K562 (cell line): ENCODE measurements around the gene SATB1. TPM values are rescaled to one million over a fixed set of nuclear protein-coding genes. Genes with fewer than 3 reads are reported as not detected.

Source experiments
- GATAD2A ChIP-seq: fragments of 450-650 bp; IDR thresholded peaks from 2 replicates; pipeline ENCODE4 v1.6.1; 2017
- GATAD2B ChIP-seq: fragments of 450-650 bp; IDR thresholded peaks from 2 replicates; pipeline ENCODE4 v1.6.1; 2017; ENCODE audit warnings: mild to moderate bottlenecking, borderline replicate concordance
- HMG20A ChIP-seq: fragments of 450-650 bp; formaldehyde crosslinking; conservative IDR thresholded peaks from 2 replicates; pipeline ENCODE4 v1.4.0; 2020; ENCODE audit warnings: mild to moderate bottlenecking, mixed read lengths
- NCOA2 ChIP-seq, 2 experiments: fragments of 450-650 bp; IDR thresholded peaks; 2 replicates each; pipeline ENCODE4 v1.6.1; 2018; ENCODE audit warnings: mild to moderate bottlenecking in 2 of 2, moderate library complexity in 1 of 2; ENCODE audit not compliant: partially characterized antibody in 2 of 2
- NFATC3 ChIP-seq: fragments of 450-650 bp; IDR thresholded peaks from 2 replicates; pipeline ENCODE4 v1.6.1; 2017; ENCODE audit warnings: mild to moderate bottlenecking
- WHSC1 ChIP-seq: IDR thresholded peaks from one replicate; pipeline ENCODE4 v1.6.1; 2012; ENCODE audit warnings: low read length, control low read depth, inconsistent platforms
- ZC3H8 ChIP-seq: fragments of 450-650 bp; IDR thresholded peaks from 2 replicates; pipeline ENCODE4 v1.6.1; 2017
- ZNF175 ChIP-seq: fragments of 200-800 bp; sonication (Bioruptor generic); IDR thresholded peaks from 2 replicates; pipeline ENCODE4 v1.6.1; 2016; ENCODE audit warnings: low read depth, mild to moderate bottlenecking, missing genetic modification characterization, missing compliant biosample characterization
- ZNF561 ChIP-seq: fragments of 450-650 bp; formaldehyde crosslinking; conservative IDR thresholded peaks from 2 replicates; pipeline ENCODE4 v1.4.0; 2020; ENCODE audit warnings: mild to moderate bottlenecking, moderate library complexity
- polyA plus RNA-seq, 8 experiments: library from polyadenylated mRNA; depleted of rRNA in 4 of 8; stranded (reverse) in 5 of 8; unstranded in 3 of 8; fragments of >200 nt; fragmentation: Nextera tagmentation in 2 of 8; fragmentation: Illumina TruSeq in 1 of 8; extraction: Ambion mirVana in 2 of 8; extraction: Trizol in 1 of 8; gene quantifications; 2 replicates each; pipeline versions ENCODE4 v1.2.1 to v1.2.3, GENCODE V29; 2011 to 2014; ENCODE audit warnings: inconsistent platforms in 1 of 8, missing spikeins in 1 of 8
- total RNA-seq, 7 experiments: library from RNA; depleted of rRNA in 6 of 7; stranded (reverse); fragments of >200 nt in 6 of 7; fragmentation: Illumina TruSeq in 2 of 7; extraction: Trizol in 2 of 7; gene quantifications; 2 replicates each; pipeline versions ENCODE4 v1.2.1 to v1.2.3, GENCODE V29; 2011 to 2021; ENCODE audit warnings: low replicate concordance in 1 of 7
- TF ChIP-seq, protein P1 (sequence below): fragments of 450-650 bp; IDR thresholded peaks from 2 replicates; pipeline ENCODE4 v1.6.1; 2016; ENCODE audit warnings: antibody characterized with exemption
- TF ChIP-seq, protein P2 (sequence below): fragments of 250-450 bp; sonication (Bioruptor Pico); IDR thresholded peaks from 2 replicates; pipeline ENCODE4 v1.9.0; 2021; ENCODE audit warnings: mild to moderate bottlenecking, inconsistent platforms

SATB1 gene
- total and polyA plus RNA-seq, 9 of the 15 experiments (the other 6 are each of a cell fraction or from before 2014, with no cell fraction given) = 0.03 to 2.5 (median 0.15) TPM; not detected in 1

DNA sequence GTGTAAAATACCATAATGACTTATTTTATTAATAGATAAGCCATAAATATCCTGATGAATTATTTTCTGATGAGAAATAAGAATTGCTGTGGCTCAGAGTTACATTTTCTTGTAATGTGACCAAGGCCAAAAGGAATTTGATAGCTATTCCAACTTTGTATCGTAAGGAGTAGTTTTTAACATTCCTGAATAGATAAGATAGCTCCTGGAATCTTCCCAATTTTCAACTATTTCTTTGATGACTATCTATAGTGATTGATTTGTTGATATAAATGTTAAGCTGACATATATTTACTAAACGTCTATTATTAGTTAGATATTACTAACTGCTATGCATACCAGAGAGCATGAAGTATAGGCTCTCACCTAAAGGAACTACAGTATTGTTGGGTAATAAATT is 49.1 kb upstream of the SATB1 start (continued):
- no peak for TF ChIP-seq HMG20A (CRISPR knock-in tag)
- TF ChIP-seq ZNF175 (CRISPR knock-in tag) = no peak
- TF ChIP-seq NCOA2 (IDR thresholded peaks at IDR 0.05; ENCODE audit: partially characterized antibody in 2 of 2) = no peak
- TF ChIP-seq GATAD2B = no peak
- no peak for TF ChIP-seq GATAD2A
- TF ChIP-seq, protein P1, sequence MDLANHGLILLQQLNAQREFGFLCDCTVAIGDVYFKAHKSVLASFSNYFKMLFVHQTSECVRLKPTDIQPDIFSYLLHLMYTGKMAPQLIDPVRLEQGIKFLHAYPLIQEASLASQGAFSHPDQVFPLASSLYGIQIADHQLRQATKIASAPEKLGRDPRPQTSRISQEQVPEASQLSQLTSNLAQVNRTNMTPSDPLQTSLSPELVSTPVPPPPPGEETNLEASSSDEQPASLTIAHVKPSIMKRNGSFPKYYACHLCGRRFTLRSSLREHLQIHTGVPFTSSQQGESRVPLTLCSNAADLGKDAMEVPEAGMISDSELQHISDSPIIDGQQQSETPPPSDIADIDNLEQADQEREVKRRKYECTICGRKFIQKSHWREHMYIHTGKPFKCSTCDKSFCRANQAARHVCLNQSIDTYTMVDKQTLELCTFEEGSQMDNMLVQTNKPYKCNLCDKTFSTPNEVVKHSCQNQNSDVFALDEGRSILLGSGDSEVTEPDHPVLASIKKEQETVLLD = no peak
- TF ChIP-seq WHSC1 = no peak
- TF ChIP-seq NFATC3 = no peak
- TF ChIP-seq, protein P2, sequence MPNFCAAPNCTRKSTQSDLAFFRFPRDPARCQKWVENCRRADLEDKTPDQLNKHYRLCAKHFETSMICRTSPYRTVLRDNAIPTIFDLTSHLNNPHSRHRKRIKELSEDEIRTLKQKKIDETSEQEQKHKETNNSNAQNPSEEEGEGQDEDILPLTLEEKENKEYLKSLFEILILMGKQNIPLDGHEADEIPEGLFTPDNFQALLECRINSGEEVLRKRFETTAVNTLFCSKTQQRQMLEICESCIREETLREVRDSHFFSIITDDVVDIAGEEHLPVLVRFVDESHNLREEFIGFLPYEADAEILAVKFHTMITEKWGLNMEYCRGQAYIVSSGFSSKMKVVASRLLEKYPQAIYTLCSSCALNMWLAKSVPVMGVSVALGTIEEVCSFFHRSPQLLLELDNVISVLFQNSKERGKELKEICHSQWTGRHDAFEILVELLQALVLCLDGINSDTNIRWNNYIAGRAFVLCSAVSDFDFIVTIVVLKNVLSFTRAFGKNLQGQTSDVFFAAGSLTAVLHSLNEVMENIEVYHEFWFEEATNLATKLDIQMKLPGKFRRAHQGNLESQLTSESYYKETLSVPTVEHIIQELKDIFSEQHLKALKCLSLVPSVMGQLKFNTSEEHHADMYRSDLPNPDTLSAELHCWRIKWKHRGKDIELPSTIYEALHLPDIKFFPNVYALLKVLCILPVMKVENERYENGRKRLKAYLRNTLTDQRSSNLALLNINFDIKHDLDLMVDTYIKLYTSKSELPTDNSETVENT (CRISPR knock-in tag) = no peak
- TF ChIP-seq ZC3H8 = no peak
- TF ChIP-seq ZNF561 (CRISPR knock-in tag) = no peak
